Right atrium auricular region (tissue), 2 donors: Measurements from ENCODE around the gene SLC23A1. TPM values are rescaled to one million over a fixed set of nuclear protein-coding genes. Genes with fewer than 3 reads are reported as not detected.

ENCODE experiments used
- DNase-seq: peaks from one replicate; pipeline ENCODE4 v3.0.0-alpha.2; 2019; ENCODE audit warnings: low spot score
- H3K27ac ChIP-seq, 2 donors: fragments of 200-600 bp; sonication (generic); 1 replicate in 1 of 2; 2 replicates in 1 of 2; pipeline ENCODE4 v1.5.1; 2016 to 2019
- H3K27me3 ChIP-seq, 2 donors: fragments of 200-600 bp; sonication (generic); one replicate each; pipeline versions ENCODE4 v1.5.1 to v1.6.0; 2017 to 2019
- H3K36me3 ChIP-seq: fragments of 200-600 bp; sonication (generic); one replicate; pipeline ENCODE4 v1.5.1; 2016
- H3K4me1 ChIP-seq, 2 donors: fragments of 200-600 bp; sonication (generic); one replicate each; pipeline versions ENCODE4 v1.5.1 to v1.6.0; 2017 to 2019
- H3K4me3 ChIP-seq, 2 donors: fragments of 200-600 bp; sonication (generic); 1 replicate in 1 of 2; 2 replicates in 1 of 2; pipeline ENCODE4 v1.5.1; 2017 to 2019; ENCODE audit warnings: mild to moderate bottlenecking in 1 of 2, moderate library complexity in 1 of 2
- H3K9me3 ChIP-seq, 2 donors: fragments of 200-600 bp; sonication (generic); one replicate each; pipeline ENCODE4 v1.5.1; 2019
- total RNA-seq, 2 donors: library from RNA; depleted of rRNA; stranded (reverse); fragments of >200 nt; gene quantifications; one replicate each; pipeline ENCODE4 v1.1.0, GENCODE V29; 2016
- TF ChIP-seq, protein P1 (sequence below), 2 donors: fragments of 200-600 bp; sonication (generic); IDR thresholded peaks; one replicate each; pipeline ENCODE4 v1.5.1; 2019; ENCODE audit warnings: antibody characterized with exemption in 2 of 2

The SLC23A1 gene
- total RNA-seq, 2 donors from 2014 or later: not detected

DNA sequence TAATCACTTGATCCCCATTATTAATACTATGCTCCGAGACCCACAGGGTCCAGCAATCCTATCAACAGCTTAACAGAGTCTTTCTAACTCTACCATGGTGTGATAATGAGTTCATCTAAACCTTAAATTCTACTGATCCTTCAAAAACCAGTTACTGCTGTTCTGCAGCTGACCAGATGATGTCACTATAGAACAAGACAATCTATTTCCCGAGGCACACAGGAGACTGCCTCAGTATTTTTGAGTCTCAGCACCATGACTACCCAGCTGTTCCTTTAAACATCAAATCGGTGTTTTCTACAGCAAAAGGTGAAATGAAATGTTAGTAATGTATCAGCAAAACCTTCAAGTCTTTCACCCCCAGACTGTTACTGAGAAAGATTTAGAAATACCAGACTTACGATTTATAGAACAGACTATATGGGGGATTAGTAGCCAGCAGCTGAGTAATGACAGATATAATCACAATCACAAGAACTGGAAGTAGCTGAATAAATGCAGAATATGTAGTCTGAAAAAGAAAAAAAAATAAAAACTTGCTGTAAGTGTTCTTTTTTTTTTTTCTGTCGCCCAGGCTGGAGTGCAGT, 39.3 kb upstream of the SLC23A1 start:
- TF ChIP-seq, protein P1, sequence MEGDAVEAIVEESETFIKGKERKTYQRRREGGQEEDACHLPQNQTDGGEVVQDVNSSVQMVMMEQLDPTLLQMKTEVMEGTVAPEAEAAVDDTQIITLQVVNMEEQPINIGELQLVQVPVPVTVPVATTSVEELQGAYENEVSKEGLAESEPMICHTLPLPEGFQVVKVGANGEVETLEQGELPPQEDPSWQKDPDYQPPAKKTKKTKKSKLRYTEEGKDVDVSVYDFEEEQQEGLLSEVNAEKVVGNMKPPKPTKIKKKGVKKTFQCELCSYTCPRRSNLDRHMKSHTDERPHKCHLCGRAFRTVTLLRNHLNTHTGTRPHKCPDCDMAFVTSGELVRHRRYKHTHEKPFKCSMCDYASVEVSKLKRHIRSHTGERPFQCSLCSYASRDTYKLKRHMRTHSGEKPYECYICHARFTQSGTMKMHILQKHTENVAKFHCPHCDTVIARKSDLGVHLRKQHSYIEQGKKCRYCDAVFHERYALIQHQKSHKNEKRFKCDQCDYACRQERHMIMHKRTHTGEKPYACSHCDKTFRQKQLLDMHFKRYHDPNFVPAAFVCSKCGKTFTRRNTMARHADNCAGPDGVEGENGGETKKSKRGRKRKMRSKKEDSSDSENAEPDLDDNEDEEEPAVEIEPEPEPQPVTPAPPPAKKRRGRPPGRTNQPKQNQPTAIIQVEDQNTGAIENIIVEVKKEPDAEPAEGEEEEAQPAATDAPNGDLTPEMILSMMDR (IDR thresholded peaks at IDR 0.05): peak; percentile 47 to 87
- no peak overlapping the region for H3K4me3 ChIP-seq
- H3K27me3 ChIP-seq: no peaks in the 10 kb centered on the region
- no peaks in the 10 kb centered on the region for H3K9me3 ChIP-seq
- no peak overlapping the region for H3K27ac ChIP-seq
- no peak for DNase-seq
- H3K36me3 ChIP-seq: peaks cover 42% of the 10 kb centered on the region
- peaks cover 0 to 28% of the 10 kb centered on the region in 2 donors for H3K4me1 ChIP-seq

DNA sequence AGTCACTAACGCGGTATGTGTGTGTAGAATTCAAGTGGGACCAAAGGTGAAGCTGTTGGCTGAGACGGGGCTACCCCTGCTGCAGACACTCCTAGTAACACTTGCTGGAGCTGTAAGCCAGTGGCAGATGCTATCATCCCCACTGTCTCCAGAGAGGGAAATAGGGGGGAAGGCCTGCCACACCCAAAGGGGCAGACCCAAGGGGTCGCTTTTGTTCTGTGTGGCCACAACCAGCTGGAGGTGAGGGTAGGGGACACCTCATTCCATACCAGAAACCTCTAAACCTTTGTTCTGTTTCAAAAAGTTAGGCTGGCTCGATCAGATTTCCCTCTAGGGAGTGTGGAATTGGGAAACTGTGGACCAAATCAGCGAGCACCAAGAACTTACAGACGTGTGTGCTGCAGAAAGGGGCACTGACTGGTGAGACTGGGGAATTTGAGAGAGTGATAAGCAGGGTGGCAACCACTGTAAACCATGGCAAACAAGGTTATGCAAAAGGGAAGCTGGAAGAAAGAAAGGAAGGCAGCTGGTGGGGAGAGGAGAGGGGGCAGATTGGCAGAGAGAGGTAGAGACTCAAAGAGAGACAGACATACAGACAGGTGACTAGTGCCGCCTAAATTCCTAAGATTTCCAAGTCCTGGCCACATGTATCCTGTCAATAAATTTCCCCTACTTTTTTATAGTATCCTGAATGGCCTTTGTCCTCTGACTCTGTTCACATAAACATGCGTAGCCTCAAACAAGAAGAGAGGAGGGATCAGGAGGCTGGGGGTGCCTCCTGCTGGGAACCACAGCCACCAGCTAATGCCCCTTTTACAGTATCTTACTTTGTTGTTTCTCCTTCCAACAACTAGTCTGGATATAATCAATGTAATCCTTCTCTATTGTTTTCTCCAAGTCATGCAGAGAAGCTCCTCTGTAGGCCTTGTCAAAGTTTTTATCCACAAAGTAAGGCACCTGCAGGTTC, 36.4 kb upstream of the SLC23A1 start:
- no peak for DNase-seq
- Histone ChIP-seq H3K27me3 (no peaks in the 10 kb centered on the region), H3K4me3 (no peak overlapping the region), H3K4me1 (peaks cover 0 to 57% of the 10 kb centered on the region in 2 donors), H3K9me3 (no peaks in the 10 kb centered on the region), H3K36me3 (peaks cover 26% of the 10 kb centered on the region), H3K27ac (peak overlapping the region; percentile 77 to 94)
- TF ChIP-seq, protein P1 (IDR thresholded peaks at IDR 0.05): peak in 1 of 2 donors; percentile 23

DNA sequence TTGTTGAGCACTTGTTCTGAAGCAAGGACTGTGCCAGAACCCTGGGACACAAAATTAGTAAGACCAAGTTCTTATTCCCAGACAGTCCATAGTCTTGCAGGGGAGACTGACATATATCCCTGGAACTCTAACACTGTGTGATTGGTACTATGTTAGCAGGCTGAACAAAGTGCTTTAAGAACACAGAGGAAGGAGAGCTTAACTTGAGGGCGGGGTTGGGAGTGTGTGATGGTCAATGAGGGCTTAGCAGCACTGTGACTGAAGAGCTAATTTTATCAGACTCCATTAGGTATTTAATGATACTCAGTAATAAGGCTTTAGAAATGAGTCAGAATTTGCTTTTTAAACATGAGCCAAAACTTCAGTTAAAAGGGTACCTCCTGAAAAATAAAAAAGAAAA, 35.7 kb upstream of the SLC23A1 start:
- Histone ChIP-seq H3K9me3 (no peaks in the 10 kb centered on the region), H3K27ac (peak overlapping the region; percentile 77 to 94), H3K4me1 (peaks cover 0 to 64% of the 10 kb centered on the region in 2 donors), H3K36me3 (peaks cover 21% of the 10 kb centered on the region), H3K27me3 (no peaks in the 10 kb centered on the region), H3K4me3 (no peak overlapping the region)
- DNase-seq: no peak
- TF ChIP-seq, protein P1 (IDR thresholded peaks at IDR 0.05): no peak

GRCh38 chr5:139417214-139417613, 34.1 kb upstream of the SLC23A1 start:
- Histone ChIP-seq H3K27me3 (no peaks in the 10 kb centered on the region), H3K4me1 (peaks cover 0 to 68% of the 10 kb centered on the region in 2 donors), H3K4me3 (no peak overlapping the region), H3K36me3 (peaks cover 11% of the 10 kb centered on the region), H3K9me3 (no peaks in the 10 kb centered on the region), H3K27ac (peak overlapping the region; percentile 78 to 94)
- TF ChIP-seq, protein P1 (IDR thresholded peaks at IDR 0.05): no peak
- no peak for DNase-seq

- Histone ChIP-seq H3K36me3 (peaks cover 11% of the 10 kb centered on the region), H3K9me3 (no peaks in the 10 kb centered on the region), H3K27me3 (no peaks in the 10 kb centered on the region), H3K4me3 (no peak overlapping the region), H3K4me1 (peaks cover 0 to 68% of the 10 kb centered on the region in 2 donors), H3K27ac (peak overlapping the region; percentile 78 to 94)
- no peak for DNase-seq
- TF ChIP-seq, protein P1 (IDR thresholded peaks at IDR 0.05): no peak
Observed at GRCh38 chr5:139416651-139417050, 33.6 kb upstream of the SLC23A1 start.
